RPMI7951 (cell line): ENCODE results near the gene ATP2B3. TPM values are rescaled to one million over a fixed set of nuclear protein-coding genes. Genes with fewer than 3 reads are reported as not detected.

Source experiments
- DNase-seq: peaks from one replicate; pipeline ENCODE4 v3.0.0-alpha.2; 2012; ENCODE audit warnings: low read depth
- total RNA-seq: library from RNA; depleted of rRNA; stranded (reverse); fragments of >200 nt; shearing (Covaris generic); gene quantifications from 2 replicates; pipeline ENCODE4 v1.2.3, GENCODE V29; 2014

Gene ATP2B3
- total RNA-seq, 1 experiment from 2014 or later = not detected

DNA sequence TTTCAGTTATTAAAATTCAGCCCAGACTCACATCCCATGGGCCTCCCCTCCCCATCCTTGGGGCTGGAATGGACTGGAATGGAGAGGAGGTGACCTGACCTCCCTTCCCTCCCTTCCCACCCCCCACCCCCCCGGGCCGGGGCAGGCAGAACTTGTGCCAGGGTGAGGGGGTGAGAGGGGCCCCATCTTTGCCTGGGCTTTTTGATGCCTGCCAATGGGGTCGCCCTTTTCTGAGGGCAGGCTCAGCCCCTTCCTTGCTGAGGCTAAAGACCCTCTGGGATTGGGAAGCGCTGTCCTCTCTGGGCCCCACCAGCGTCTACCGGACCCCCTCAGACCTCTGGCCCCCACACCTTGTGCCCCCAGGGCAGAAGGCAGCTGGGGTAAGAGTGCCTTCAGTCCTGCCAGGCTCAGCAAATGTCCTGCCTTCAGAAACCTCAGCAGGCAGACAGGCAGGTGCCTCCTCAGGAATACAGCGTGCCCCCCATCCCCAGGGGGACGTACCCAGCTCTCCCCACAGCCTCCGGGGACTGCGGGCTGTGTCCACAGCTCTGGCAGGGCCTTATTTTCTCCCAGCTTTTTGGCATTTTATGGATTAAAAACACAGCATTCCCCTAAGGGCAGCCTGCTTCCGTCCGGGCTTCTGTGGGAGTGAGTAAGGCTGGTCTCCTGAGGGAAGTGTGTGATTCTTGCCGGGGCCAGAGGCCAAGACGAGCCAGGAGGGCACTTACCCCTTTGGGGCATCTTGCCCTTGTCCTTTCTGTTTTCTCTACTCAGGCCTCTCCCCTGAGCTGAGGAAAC, 94.1 kb downstream of the ATP2B3 start:
- DNase-seq = peak; percentile 2

DNA sequence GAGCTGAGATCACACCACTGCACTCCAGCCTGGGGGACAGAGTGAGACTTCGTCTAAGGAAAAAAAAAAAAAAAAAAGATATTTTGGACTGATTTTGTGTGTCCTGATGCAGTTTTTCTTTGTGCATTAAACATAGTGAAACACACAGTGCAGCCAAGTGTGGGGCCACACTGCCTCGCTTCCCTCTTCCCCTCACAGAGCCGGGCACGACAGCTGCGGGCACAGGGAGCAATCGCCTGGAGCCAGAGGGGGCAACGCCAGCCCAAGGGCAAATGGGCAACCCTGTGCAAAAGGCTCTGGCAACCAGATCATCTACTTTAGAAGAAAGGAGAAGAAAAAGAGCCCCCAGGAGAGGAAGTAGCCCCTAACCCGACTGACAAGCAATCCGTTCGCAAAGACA, 95.0 kb downstream of the ATP2B3 start:
- DNase-seq = no peak

DNA sequence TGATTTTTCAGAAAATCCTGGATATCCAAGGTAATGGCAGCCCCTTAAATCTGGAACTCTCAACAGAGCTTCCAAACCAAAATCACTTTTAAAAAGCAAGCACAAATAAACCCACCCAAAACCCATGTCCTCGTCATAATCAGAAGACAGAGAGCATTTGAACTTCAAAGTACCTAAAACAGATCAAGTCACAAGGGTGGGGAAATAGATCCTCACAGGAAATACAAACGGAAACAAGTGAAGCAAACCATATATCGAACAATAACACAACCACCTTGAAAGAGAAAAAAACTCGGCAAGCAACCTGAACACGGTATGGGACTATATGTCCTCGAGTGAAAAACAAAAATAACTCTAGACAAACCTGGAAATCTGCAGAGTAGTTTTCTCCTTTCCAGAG, 97.4 kb downstream of the ATP2B3 start:
- no peak for DNase-seq

DNA sequence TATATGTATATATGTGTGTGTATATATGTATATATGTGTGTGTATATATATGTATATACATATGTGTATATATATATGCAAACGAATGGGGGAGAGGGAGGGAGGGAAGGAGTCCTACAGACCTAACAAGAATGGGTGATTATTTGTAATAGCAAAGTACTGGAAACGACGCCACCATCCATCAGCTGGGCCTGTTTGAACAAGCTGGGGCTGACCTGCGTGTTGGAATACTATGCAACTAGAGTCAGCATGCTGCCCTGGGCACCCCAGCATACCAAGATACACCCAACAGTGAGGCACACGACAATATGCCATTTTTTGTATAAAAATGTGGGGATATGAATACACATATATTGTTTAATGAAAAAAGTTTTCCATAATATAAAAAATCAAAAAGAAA, 103.1 kb downstream of the ATP2B3 start:
- DNase-seq = no peak

DNA sequence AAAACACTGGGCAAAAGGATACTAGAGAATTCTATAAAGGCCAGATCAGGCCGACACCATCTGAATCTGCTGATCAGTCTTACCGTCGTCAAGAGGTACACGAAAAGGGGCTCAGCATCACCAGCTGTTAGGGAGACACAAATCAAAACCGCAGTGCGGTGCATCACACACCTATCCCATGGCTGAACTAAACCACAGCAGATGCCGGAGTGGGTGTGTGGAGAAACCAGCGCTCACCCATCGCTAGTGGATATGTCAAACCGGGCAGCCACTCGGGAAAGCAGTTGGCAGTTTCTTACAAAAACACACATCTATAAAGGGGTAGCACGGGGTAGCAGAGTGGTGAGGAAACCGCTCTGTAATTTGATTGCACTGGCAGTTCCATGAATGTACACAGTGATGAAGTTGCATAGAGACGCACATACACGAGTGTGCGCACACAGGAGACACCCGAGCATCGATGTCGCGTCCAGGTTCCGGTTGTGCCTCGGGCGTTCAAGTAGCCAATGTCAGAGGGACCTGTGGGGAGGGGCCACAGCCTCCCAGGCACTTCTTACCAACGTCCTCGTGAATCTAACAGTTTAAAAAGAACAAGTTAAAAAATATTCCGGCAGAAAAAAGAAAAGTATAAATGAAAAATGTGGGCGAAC, 104.6 kb downstream of the ATP2B3 start:
- DNase-seq = no peak

DNA sequence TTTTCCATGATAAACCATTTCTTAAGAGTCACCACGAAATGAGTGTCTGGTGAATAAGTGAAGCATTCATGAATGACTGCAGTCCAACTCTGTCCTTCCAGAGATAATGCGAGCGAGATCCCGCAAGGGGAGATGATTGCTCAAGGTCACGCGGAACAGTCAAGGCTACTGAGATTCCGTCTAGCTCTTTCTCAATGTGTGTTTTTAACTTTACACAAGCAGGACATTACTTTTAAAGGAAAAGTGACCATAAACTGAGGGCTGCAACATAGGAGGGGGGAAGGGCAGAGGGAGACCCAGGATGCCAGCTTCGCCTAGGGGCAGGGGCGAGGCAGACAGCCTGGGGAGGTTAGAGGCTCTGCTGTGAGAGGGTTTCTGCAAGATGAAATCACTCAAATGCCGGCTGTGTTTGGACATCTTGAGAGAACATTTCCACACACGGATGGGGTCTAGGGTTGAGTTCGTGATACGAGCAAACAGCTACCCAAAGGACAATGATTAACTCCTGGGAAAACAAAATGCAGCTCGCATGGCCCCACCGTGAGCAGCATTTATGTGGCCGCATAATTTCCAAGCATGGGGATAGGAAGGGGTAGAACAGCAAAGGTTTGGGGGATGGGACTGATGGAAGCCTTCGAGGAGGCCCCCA, 105.3 kb downstream of the ATP2B3 start:
- no peak for DNase-seq

DNA sequence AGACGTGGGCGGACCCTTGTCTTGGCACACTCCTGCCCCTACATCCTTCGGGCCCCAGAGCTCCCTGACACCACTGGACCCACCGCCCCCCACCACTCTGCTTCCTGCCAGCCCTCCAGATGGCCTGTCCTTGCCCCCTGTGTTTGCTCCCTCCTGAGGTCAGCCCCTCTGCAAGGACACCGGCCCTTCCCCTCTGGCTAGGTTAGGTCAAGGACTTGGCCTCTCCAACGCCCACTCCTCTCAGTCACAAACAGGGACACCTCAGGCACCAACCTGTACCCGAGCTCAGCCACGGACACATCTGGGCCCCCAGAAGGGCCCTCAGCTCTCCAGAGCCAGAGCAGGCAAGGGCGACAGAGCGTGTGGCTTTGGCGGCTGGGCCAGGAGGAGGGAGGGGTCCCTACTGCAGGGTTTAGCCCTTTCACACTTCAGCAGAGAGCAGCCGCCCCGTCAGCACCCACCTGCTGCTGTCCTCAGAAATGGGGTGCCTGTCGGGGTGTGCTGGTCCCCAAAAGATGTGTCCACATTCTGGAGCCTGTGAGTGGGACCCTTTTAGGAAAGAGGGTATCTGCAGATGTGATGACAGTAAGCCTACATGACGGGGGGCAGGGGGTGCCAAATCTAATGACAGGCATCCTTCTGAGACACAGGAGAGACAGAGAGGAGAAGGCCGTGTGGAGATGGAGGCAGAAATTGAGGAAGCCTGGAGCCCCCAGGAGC, 106.0 kb downstream of the ATP2B3 start:
- no peak for DNase-seq

DNA sequence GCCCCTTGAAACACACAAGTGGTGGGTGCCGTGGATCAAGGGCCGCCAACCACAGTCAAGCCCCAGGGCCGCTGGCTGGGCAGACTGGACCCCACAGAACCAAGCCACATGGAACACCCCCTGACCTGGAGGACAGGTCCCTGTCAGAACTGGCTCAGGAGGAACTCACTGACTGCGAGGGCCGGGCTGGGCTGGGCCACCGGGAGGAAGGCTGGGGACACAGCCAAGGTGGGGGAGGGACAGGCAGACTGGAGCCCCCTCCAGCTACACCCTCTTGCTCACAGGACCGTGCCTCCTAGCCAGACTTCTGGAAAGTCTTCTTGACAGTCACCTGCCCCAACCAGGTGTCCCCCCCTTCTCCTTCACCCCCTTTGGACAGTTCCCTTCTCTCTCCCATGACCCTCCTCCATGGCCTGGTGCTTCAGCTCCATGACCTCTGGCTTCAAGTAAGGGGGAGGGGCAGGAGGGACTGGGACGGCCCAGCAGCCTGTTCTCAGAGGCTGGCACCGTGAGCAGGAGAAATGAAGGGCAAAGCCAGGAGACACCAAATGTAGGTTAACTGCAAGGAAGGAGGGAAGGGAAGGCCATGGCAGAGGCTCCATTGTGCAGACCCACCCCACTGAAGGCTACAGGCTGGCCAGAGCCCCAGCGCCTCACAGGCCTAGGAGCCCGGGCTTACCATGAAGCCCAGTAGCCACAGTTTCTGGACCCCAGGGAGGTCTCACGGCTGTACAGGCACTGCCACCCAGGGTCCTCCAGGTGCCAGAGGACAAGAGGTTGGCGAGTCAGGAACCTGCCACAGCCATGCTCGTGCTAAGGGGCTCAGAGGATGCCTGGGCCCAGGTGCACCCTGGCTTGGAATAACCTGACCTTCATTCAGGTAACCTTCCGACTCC, 107.0 kb downstream of the ATP2B3 start:
- DNase-seq = no peak

DNA sequence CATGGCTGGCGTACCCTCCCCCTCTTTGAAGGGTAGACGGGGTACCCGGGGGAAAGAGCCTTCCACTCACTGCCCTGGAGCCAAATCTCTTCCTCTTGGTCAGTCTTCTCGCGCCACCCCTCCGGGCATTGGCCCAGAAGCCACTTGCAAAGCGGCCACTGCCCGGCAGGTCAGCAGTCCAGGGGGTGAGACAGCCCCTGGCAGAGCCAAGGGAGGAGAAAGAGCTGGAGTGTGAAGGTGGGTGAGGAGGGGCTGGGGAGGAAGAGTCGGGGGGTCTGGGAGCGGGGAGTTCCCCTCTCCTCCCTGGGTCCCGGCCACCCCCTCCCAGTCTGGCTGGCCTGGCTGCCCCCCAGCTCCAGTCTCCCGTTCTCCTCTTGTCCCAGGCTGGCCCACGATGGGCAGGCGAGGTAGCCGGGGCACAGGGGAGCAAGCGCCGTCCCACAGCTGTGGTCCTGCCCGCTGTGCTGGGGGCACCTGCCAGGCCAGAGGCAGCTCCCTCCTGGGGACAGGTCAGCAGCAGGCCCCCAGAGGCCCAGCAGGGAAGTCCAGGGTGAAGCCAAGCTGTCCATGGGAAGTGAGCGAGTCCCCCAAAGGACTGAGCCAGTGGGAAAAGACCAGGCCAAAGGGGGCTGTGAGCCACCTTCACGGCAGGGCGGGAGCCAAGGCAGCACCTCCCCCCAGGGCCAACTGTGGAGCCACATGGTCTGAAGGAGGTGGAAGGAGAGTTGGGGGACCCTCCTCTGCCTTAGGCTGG, 108.0 kb downstream of the ATP2B3 start:
- DNase-seq = no peak

DNA sequence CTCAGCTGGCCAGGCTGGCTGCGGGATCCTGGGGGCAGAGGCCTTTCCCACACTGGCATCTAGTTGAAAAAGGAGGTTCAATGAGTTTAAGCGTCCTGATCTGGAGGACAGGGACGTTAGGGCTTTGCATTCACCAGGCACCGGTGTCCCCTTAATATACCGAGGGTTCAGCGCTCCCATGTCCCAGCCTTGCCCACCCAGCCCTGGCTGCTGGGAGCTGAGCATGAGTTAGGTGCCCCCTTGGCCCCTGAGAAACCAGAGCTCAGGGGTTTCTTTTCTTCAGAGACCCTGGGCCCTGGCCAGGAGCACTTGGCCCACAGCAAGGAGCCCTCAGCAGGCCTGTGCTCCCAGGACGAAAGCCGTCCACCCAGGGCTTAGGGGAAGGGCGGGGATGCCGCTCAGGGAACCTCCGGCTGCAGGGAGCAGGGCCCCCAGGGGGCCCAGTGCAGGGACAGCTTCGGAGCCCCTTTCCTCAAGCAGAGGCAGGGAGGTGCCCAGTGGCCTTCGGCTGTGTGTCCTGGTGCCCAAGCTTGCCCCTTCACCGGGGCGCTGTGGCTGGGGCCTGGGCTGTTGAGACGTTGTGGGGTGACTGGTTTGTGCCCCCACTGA, 108.7 kb downstream of the ATP2B3 start:
- DNase-seq = no peak

DNA sequence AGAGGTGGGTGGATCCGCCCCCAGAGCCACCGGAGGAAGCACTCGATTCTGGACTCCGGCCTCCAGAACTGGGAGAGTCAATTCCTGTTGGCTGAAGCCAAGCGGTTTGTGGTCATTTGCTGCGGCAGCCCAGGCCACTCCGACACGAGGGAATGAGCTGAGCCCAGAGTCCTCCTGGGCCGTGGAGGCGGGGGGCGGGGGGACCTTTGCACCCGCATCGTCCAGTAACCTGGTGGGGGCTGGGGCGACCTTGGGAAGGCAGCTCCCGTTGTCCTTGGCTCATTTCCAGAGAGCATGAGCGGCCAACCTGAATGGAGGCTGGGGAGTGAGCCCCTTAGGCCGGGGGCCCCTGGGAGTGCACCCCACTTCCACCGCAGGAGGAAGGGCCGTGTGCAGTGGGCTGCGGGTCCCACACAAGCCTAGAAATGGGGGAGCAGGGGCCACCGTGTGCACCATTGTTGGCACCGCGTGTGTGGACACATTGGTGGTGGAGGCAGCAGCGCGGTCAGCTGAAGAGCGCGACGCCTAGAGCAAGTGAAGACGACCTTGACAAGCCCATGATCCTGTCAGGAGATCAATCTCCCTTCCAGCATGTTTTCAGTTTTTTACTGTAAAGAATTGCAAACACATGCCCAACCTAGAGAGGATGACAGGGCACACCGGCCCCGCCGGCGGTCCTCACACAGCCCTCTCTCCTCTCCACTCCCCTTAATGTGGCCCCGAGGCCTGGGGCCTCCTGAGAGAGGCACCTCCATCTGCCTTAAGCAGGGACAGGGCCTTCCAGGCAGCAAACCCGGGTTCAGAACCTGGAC, 109.6 kb downstream of the ATP2B3 start:
- no peak for DNase-seq

DNA sequence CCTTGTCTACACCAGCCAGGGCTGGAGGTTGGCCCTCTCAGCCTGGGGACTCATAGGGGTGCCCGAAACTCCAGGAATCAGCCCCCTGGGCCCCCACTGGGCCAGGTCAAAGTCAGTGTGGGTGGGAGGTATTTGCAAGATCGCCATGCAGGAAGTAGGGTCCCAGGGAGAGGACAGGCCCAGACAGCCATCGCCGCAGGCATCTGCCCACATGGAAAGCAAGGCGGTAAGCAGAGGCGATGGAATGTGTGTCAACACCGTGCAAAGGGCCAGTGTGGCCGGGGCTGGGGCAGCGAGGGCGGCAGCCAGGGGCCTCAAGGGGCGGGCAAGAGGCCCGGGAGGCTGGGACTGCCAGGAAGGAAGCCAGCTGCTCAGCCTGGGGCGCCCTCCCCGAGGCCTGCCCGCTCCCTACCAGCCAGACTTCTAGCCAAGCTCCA, 110.3 kb downstream of the ATP2B3 start:
- no peak for DNase-seq

DNA sequence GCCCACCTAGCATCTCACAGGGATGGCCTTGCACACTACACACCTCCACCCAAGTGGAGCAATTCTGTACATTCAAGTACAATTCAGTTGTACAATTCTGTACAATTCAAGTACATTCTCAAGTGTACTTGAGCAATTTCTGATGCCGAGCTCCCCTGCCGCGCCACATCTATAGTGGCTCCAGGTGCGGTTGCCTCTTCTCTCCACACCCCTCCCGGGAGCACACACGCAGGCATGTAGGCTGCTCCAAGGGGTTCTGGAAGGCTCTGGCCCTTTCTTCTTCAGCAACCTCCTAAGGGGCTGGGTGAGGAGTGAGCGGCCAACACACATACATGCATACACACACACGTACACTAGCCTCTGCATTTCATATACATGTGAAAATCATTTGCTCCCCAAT, 110.7 kb downstream of the ATP2B3 start:
- no peak for DNase-seq

DNA sequence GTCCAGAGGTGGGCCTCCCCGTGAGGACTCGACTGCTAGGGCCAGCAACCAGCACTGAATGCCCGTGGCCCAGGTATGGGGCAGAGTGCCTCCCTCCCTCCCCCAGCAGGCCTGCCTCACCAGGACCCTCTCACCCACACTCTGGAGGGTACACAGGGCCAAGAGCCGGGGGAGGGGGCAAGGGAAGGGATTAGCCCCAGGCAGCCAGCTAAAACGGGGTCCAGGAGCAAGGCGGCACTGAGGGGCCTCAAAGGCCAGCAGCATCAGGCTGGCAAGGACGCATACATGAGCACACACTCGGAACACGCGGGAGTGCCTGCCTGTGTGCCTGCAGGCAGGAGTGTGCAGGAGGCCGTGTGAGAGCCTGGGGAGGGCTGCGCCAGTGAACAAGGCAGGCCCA, 111.2 kb downstream of the ATP2B3 start:
- DNase-seq = no peak

DNA sequence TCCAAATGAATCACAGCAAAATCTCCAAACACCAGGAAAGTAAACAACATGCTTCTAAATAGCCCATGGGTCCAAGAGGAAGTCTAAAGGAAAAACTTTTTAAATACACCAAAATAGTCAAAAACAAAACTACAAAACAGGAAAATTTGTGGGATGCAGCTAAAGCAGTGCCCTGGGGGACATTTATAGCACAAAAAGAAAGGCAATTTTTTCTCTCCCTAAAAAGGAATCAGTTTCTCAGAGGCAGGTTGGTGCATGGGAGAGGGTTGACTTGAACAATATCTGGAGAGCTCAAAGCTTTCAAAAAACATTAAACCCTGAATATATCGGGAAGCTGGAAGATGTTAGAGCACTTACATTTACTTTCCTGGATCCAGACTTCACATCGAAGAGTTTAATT, 113.9 kb downstream of the ATP2B3 start:
- DNase-seq = no peak

DNA sequence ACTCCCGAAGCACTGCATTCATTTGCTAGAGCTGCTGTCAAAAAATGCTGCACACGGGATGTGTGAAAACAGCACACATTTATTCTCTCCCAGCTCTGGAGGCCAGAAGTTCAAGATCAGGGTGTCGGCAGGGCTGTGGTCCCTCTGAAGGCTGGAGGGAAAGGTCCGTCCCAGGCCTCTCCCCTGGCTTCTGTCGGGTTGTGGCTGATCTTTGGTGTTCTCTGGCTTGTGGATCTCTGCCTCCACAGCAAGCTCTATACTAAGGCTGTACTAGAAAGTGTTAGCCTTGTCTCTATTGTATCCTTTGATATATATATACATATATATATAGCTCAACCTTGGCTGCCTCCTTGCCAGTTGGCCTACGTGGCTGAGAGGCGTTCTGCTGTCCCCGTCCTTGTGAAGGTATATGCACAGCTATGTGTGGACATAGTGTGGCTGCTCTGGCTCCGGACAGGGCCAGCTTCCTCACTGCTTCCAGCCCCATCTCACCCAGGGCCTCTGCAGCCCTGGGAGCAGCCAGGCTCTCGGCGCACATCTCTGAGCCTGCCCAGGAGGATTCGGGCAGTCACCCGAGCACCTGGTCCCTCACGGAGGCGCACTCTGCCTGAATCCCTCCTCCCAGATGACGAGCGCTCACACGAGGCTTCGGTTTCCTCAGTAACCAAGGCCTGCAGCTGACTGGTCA, 114.6 kb downstream of the ATP2B3 start:
- DNase-seq = no peak
